Smooth muscle cell (in vitro differentiated cells): ENCODE data around the gene HSPA1L. TPM values are rescaled to one million over a fixed set of nuclear protein-coding genes. Genes with fewer than 3 reads are reported as not detected.

Source experiments
- DNase-seq: peaks from one replicate; lab custom pipeline; 2025; ENCODE audit not compliant: unreplicated experiment; lab: John Stamatoyannopoulos, UW
- H2AFZ ChIP-seq: fragments of 200-600 bp; sonication (generic); 2 replicates; pipeline ENCODE4 v1.6.0; 2016; ENCODE audit warnings: antibody characterized with exemption, low read depth, mild to moderate bottlenecking
- H3F3A ChIP-seq: fragments of 200-600 bp; sonication (generic); 2 replicates; pipeline ENCODE4 v1.6.0; 2017; ENCODE audit warnings: antibody characterized with exemption, low read depth
- H3K27ac ChIP-seq: fragments of 200-600 bp; sonication (generic); 2 replicates; pipeline ENCODE4 v1.5.1; 2016; ENCODE audit warnings: low read depth, mild to moderate bottlenecking
- H3K27me3 ChIP-seq: fragments of 200-600 bp; sonication (generic); 2 replicates; pipeline ENCODE4 v1.6.1; 2016; ENCODE audit warnings: low read depth, mild to moderate bottlenecking
- H3K36me3 ChIP-seq: fragments of 200-600 bp; sonication (generic); 2 replicates; pipeline ENCODE4 v1.5.1; 2016; ENCODE audit warnings: low read depth
- H3K4me1 ChIP-seq: fragments of 200-600 bp; sonication (generic); 2 replicates; pipeline ENCODE4 v1.5.1; 2016; ENCODE audit warnings: low read depth
- H3K4me2 ChIP-seq: fragments of 200-600 bp; sonication (generic); 2 replicates; pipeline ENCODE4 v1.6.0; 2016; ENCODE audit warnings: mild to moderate bottlenecking
- H3K4me3 ChIP-seq: fragments of 200-600 bp; sonication (generic); 2 replicates; pipeline ENCODE4 v1.5.1; 2016; ENCODE audit warnings: mild to moderate bottlenecking
- H3K79me2 ChIP-seq: fragments of 200-600 bp; sonication (generic); 2 replicates; pipeline ENCODE4 v1.6.0; 2016; ENCODE audit warnings: low read depth, mild to moderate bottlenecking
- H3K9ac ChIP-seq: fragments of 200-600 bp; sonication (generic); 2 replicates; pipeline ENCODE4 v1.6.0; 2016; ENCODE audit warnings: low read depth
- H3K9me3 ChIP-seq: fragments of 200-600 bp; sonication (generic); replicated peaks from 2 replicates; pipeline ENCODE4 v1.5.1; 2016; ENCODE audit warnings: low read depth
- H4K20me1 ChIP-seq: fragments of 200-600 bp; sonication (generic); 2 replicates; pipeline ENCODE4 v1.6.0; 2016; ENCODE audit warnings: low read depth
- WGBS: methylation state at CpG from one replicate; pipeline ENCODE4 v1.1.7; 2016; ENCODE audit warnings: low lambda C conversion rate; 5-methylcytosine and 5-hydroxymethylcytosine counted together
- polyA plus RNA-seq: library from polyadenylated mRNA; unstranded; fragments of >200 nt; fragmentation: Nextera tagmentation; extraction: Ambion mirVana; gene quantifications from 2 replicates; pipeline ENCODE4 v1.2.1, GENCODE V29; 2016
- total RNA-seq: library from RNA; depleted of rRNA; stranded (reverse); fragments of >200 nt; gene quantifications from 2 replicates; pipeline ENCODE4 v1.2.3, GENCODE V29; 2014
- TF ChIP-seq, protein P1 (sequence below): fragments of 200-600 bp; sonication (generic); IDR thresholded peaks from 2 replicates; pipeline ENCODE4 v1.5.1; 2017; ENCODE audit warnings: borderline replicate concordance, mild to moderate bottlenecking, antibody characterized with exemption; ENCODE audit not compliant: insufficient read depth, poor library complexity, severe bottlenecking

HSPA1L gene
- total and polyA plus RNA-seq, 2 experiments from 2014 or later = 0.19 to 0.63 TPM

- peak overlapping the region; percentile 61 for H3K27ac ChIP-seq
- H3K4me2 ChIP-seq = no peak overlapping the region
- no peak overlapping the region for H3K4me3 ChIP-seq
- H3K9ac ChIP-seq = no peak overlapping the region
- peaks cover 8% of the 10 kb centered on the region for H3K4me1 ChIP-seq
- TF ChIP-seq, protein P1, sequence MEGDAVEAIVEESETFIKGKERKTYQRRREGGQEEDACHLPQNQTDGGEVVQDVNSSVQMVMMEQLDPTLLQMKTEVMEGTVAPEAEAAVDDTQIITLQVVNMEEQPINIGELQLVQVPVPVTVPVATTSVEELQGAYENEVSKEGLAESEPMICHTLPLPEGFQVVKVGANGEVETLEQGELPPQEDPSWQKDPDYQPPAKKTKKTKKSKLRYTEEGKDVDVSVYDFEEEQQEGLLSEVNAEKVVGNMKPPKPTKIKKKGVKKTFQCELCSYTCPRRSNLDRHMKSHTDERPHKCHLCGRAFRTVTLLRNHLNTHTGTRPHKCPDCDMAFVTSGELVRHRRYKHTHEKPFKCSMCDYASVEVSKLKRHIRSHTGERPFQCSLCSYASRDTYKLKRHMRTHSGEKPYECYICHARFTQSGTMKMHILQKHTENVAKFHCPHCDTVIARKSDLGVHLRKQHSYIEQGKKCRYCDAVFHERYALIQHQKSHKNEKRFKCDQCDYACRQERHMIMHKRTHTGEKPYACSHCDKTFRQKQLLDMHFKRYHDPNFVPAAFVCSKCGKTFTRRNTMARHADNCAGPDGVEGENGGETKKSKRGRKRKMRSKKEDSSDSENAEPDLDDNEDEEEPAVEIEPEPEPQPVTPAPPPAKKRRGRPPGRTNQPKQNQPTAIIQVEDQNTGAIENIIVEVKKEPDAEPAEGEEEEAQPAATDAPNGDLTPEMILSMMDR = no peak
- no peaks in the 10 kb centered on the region for H3K9me3 ChIP-seq
- 96% methylated on average over 3 of the region's 5 CpGs for WGBS
- H3K79me2 ChIP-seq = no peaks in the 10 kb centered on the region
- no peaks in the 10 kb centered on the region for H3K27me3 ChIP-seq
- no peaks in the 10 kb centered on the region for H4K20me1 ChIP-seq
- DNase-seq = no peak
- no peak overlapping the region for H2AFZ ChIP-seq
- peaks cover 11% of the 10 kb centered on the region for H3F3A ChIP-seq
- no peaks in the 10 kb centered on the region for H3K36me3 ChIP-seq
Measured at GRCh38 chr6:31777667-31778050, 37.4 kb downstream of the HSPA1L start.

- Histone ChIP-seq H2AFZ (no peak within 1 kb of the TSS), H3K27ac (peak within 1 kb of the TSS; percentile 61)
- no peak for DNase-seq
Measured at GRCh38 chr6:31776989-31777666, 38.0 kb downstream of the HSPA1L start, which contains the start of gene VWA7. VWA7 (minus strand) TSS chr6:31777328; CDS start chr6:31776779, 549 bp downstream.

GRCh38 chr6:31776485-31776988 lies 38.5 kb downstream of the HSPA1L start:
- H3K4me1 ChIP-seq = peaks cover 8% of the 10 kb centered on the region
- peak overlapping the region; percentile 36 for H3K9ac ChIP-seq
- no peak overlapping the region for H2AFZ ChIP-seq
- H3F3A ChIP-seq = peaks cover 11% of the 10 kb centered on the region
- peak overlapping the region; percentile 48 for H3K4me2 ChIP-seq
- no peaks in the 10 kb centered on the region for H4K20me1 ChIP-seq
- 77% methylated on average over 12 of the region's 14 CpGs for WGBS
- H3K9me3 ChIP-seq = no peaks in the 10 kb centered on the region
- no peaks in the 10 kb centered on the region for H3K79me2 ChIP-seq
- no peak overlapping the region for H3K4me3 ChIP-seq
- peak overlapping the region; percentile 61 for H3K27ac ChIP-seq
- H3K36me3 ChIP-seq = no peaks in the 10 kb centered on the region
- no peak for DNase-seq
- TF ChIP-seq, protein P1 = no peak
- H3K27me3 ChIP-seq = no peaks in the 10 kb centered on the region

More at GRCh38 chr6:31776989-31777666, 38.0 kb downstream of the HSPA1L start, which contains the start of gene VWA7:
- Histone ChIP-seq H3K4me1 (peaks cover 8% of the 10 kb centered on the region), H3K9me3 (no peaks in the 10 kb centered on the region), H3K79me2 (no peaks in the 10 kb centered on the region), H4K20me1 (no peaks in the 10 kb centered on the region), H3K4me2 (peak within 1 kb of the TSS; percentile 48), H3K9ac (peak within 1 kb of the TSS; percentile 36), H3K4me3 (no peak within 1 kb of the TSS), H3K27me3 (no peaks in the 10 kb centered on the region), H3K36me3 (no peaks in the 10 kb centered on the region), H3F3A (peaks cover 11% of the 10 kb centered on the region)
- 38% methylated on average over 15 of the region's 15 CpGs for WGBS
- TF ChIP-seq, protein P1 = no peak
